B cell (primary cell): ENCODE measurements around the gene BAAT. TPM values are rescaled to one million over a fixed set of nuclear protein-coding genes. Genes with fewer than 3 reads are reported as not detected.

Experiments
- ATAC-seq: fragments of 200-7000 bp; cut with Tn5 transposase; one replicate; pipeline ENCODE4 v1.10.0; 2021; ENCODE audit warnings: low read depth, mild to moderate bottlenecking, moderate number of reproducible peaks, moderate library complexity
- CTCF ChIA-PET: fragments of 350-600 bp; sonication (Branson Sonifier 250); formaldehyde crosslinking; loops from one replicate; lab custom pipeline; 2021; ENCODE audit warnings: antibody characterized with exemption, inconsistent platforms; lab: Charles Lee
- POLR2A ChIA-PET: fragments of 350-600 bp; sonication (Branson Sonifier 250); formaldehyde crosslinking; loops from one replicate; lab custom pipeline; 2021; ENCODE audit warnings: antibody characterized with exemption; lab: Charles Lee
- DNase-seq: peaks from one replicate; pipeline ENCODE4 v3.0.0; 2013
- H2AFZ ChIP-seq: 2 replicates; pipeline ENCODE4 v1.6.1; 2012; ENCODE audit warnings: mild to moderate bottlenecking, low read depth, low read length; ENCODE audit not compliant: insufficient read depth, poor library complexity, severe bottlenecking
- H3K27ac ChIP-seq, 2 donors: 1 replicate in 1 of 2; 2 replicates in 1 of 2; pipeline ENCODE4 v1.5.1; 2012 to 2013; ENCODE audit warnings: low read length in 2 of 2, mild to moderate bottlenecking in 2 of 2, moderate library complexity in 1 of 2
- H3K27me3 ChIP-seq, 4 experiments: fragments of 200-600 bp in 1 of 4; sonication (generic) in 1 of 4; replicated peaks in 1 of 4; 1 replicate in 2 of 4; 2 replicates in 2 of 4; pipeline versions ENCODE4 v1.6.1 to v1.7.0; 2013 to 2016; ENCODE audit warnings: low read length in 3 of 4, mild to moderate bottlenecking in 2 of 4, mixed read lengths in 1 of 4, moderate library complexity in 1 of 4; ENCODE audit not compliant: insufficient read depth in 4 of 4, control insufficient read depth in 3 of 4; ENCODE audit errors: control extremely low read depth in 1 of 4
- H3K36me3 ChIP-seq, 2 experiments: replicated peaks in 1 of 2; 1 replicate in 1 of 2; 2 replicates in 1 of 2; pipeline versions ENCODE4 v1.6.1 to v1.7.1; 2013; ENCODE audit warnings: low read length in 1 of 2; ENCODE audit not compliant: insufficient read depth in 2 of 2, control insufficient read depth in 1 of 2; ENCODE audit errors: control extremely low read depth in 1 of 2, extremely low read depth in 1 of 2
- H3K4me1 ChIP-seq, 2 donors: fragments of 200-600 bp in 1 of 2; sonication (generic) in 1 of 2; 1 replicate in 1 of 2; 2 replicates in 1 of 2; pipeline versions ENCODE4 v1.5.1 to v1.6.1; 2013 to 2017; ENCODE audit warnings: low read length in 2 of 2; ENCODE audit not compliant: control insufficient read depth in 2 of 2, insufficient read depth in 2 of 2
- H3K4me2 ChIP-seq: replicated peaks from 2 replicates; pipeline ENCODE3; 2012; ENCODE audit warnings: mild to moderate bottlenecking, low read depth, low read length; ENCODE audit not compliant: poor library complexity, severe bottlenecking
- H3K4me3 ChIP-seq, 5 experiments: fragments of 200-600 bp in 1 of 5; sonication (generic) in 1 of 5; 1 replicate in 3 of 5; 2 replicates in 2 of 5; pipeline versions ENCODE4 v1.5.1 to v1.7.0; 2011 to 2016; ENCODE audit warnings: low read length in 4 of 5, mild to moderate bottlenecking in 4 of 5, low read depth in 2 of 5, control low read depth in 1 of 5, moderate library complexity in 1 of 5; ENCODE audit not compliant: insufficient read depth in 1 of 5; ENCODE audit errors: control extremely low read depth in 1 of 5, extremely low read depth in 1 of 5
- H3K79me2 ChIP-seq: fragments of 200-600 bp; sonication (generic); one replicate; pipeline ENCODE4 v1.6.0; 2016; ENCODE audit warnings: low read length; ENCODE audit not compliant: control insufficient read depth, insufficient read depth
- H3K9ac ChIP-seq: fragments of 200-600 bp; sonication (generic); 2 replicates; pipeline ENCODE4 v1.6.1; 2017; ENCODE audit warnings: mild to moderate bottlenecking, low read length, moderate library complexity
- H3K9me3 ChIP-seq, 3 donors: one replicate each; pipeline versions ENCODE4 v1.6.1 to v1.7.1; 2013; ENCODE audit warnings: low read length in 2 of 3; ENCODE audit not compliant: control insufficient read depth in 2 of 3, insufficient read depth in 1 of 3; ENCODE audit errors: control extremely low read depth in 1 of 3
- H4K20me1 ChIP-seq: 2 replicates; pipeline ENCODE4 v1.6.0; 2012; ENCODE audit warnings: mild to moderate bottlenecking, low read length; ENCODE audit not compliant: insufficient read depth, control insufficient read depth, poor library complexity, severe bottlenecking
- H3K27ac Mint-ChIP-seq: one replicate; pipeline ENCODE4 v1.8.0; 2021; ENCODE audit warnings: mixed read lengths
- H3K27me3 Mint-ChIP-seq: one replicate; pipeline ENCODE4 v1.8.0; 2021; ENCODE audit warnings: mixed read lengths
- H3K4me1 Mint-ChIP-seq: one replicate; pipeline ENCODE4 v1.8.0; 2021; ENCODE audit warnings: mixed read lengths
- H3K4me3 Mint-ChIP-seq: one replicate; pipeline ENCODE4 v1.8.0; 2021; ENCODE audit warnings: mixed read lengths
- H3K9me3 Mint-ChIP-seq: one replicate; pipeline ENCODE4 v1.8.0; 2022; ENCODE audit warnings: mixed read lengths; ENCODE audit not compliant: insufficient read depth
- EZH2 ChIP-seq: IDR thresholded peaks from 2 replicates; pipeline ENCODE4 v1.6.1; 2012; ENCODE audit warnings: borderline replicate concordance, low read depth, mild to moderate bottlenecking, moderate library complexity, low read length; ENCODE audit not compliant: insufficient read depth, poor library complexity, severe bottlenecking
- WGBS: methylation state at CpG from one replicate; pipeline ENCODE4 v1.1.5; 2013; ENCODE audit warnings: missing lambda C conversion rate; ENCODE audit not compliant: insufficient coverage; 5-methylcytosine and 5-hydroxymethylcytosine counted together
- intact Hi-C: fragments of 100-400 bp; cut with micrococcal nuclease; formaldehyde crosslinking; loops from one replicate; pipeline ENCODE4 v1.10.0; 2022
- polyA plus RNA-seq: library from polyadenylated mRNA; depleted of rRNA; stranded (reverse); fragments of >200 nt; gene quantifications from 2 replicates; pipeline ENCODE4 v1.2.3, GENCODE V29; 2012
- total RNA-seq, 2 donors: library from RNA; stranded (reverse); fragments of 120-200 nt in 1 of 2; gene quantifications; 1 replicate in 1 of 2; 2 replicates in 1 of 2; pipeline versions ENCODE4 v1.2.3 to v1.2.4, GENCODE V29; 2013 to 2022
- TF ChIP-seq, protein P1 (sequence below): fragments of 200-600 bp; IDR thresholded peaks from one replicate; pipeline ENCODE4 v1.8.0; 2022; ENCODE audit warnings: antibody characterized with exemption, mild to moderate bottlenecking

BAAT gene
- total and polyA plus RNA-seq, 2 donors (not counting 1 experiment from before 2014, with no cell fraction given): 0.07 TPM; not detected in 1

DNA sequence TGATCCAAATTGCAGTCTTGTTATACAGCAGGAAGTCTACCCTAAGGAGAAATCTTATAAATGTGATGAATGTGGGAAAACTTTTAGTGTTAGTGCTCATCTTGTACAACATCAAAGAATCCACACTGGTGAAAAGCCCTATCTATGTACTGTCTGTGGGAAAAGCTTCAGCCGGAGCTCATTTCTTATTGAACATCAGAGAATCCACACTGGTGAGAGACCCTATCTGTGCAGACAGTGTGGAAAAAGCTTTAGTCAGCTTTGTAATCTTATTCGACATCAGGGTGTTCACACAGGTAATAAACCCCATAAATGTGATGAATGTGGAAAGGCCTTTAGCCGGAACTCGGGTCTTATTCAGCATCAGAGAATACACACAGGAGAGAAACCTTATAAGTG lies 24.3 kb upstream of the BAAT start:
- ChIA-PET POLR2A (interaction anchor here (0.8 kb wide), 1 partner anchor 10 kb away, joined by 3 read pairs; the partner anchor contains the start of genes MRPL50 and ZNF189), CTCF (interaction anchor here (1.0 kb wide), 1 partner anchor 16 kb away, joined by 3 read pairs; no protein-coding TSS in a partner anchor)
- TF ChIP-seq, protein P1, sequence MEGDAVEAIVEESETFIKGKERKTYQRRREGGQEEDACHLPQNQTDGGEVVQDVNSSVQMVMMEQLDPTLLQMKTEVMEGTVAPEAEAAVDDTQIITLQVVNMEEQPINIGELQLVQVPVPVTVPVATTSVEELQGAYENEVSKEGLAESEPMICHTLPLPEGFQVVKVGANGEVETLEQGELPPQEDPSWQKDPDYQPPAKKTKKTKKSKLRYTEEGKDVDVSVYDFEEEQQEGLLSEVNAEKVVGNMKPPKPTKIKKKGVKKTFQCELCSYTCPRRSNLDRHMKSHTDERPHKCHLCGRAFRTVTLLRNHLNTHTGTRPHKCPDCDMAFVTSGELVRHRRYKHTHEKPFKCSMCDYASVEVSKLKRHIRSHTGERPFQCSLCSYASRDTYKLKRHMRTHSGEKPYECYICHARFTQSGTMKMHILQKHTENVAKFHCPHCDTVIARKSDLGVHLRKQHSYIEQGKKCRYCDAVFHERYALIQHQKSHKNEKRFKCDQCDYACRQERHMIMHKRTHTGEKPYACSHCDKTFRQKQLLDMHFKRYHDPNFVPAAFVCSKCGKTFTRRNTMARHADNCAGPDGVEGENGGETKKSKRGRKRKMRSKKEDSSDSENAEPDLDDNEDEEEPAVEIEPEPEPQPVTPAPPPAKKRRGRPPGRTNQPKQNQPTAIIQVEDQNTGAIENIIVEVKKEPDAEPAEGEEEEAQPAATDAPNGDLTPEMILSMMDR: no peak
- no peak for TF ChIP-seq EZH2
- 100% methylated on average over 2 of the region's 4 CpGs for WGBS
- no peak overlapping the region for H3K9ac ChIP-seq
- no peak overlapping the region for H3K27ac ChIP-seq
- H3K79me2 ChIP-seq: no peaks in the 10 kb centered on the region
- Mint-ChIP-seq H3K4me1 (no peaks in the 10 kb centered on the region), H3K4me3 (no peak overlapping the region), H3K27me3 (no peaks in the 10 kb centered on the region), H3K27ac (no peak overlapping the region), H3K9me3 (peaks cover 42% of the 10 kb centered on the region)
- ATAC-seq (no peak), DNase-seq (no peak)
- peaks cover 25 to 45% of the 10 kb centered on the region in 2 experiments for H3K36me3 ChIP-seq
- no peaks in the 10 kb centered on the region for H3K4me1 ChIP-seq
- H3K4me3 ChIP-seq: no peak overlapping the region
- no peak overlapping the region for H3K4me2 ChIP-seq
- H3K27me3 ChIP-seq: no peaks in the 10 kb centered on the region
- peaks cover 15 to 66% (median 37%) of the 10 kb centered on the region in 3 donors for H3K9me3 ChIP-seq
- no peaks in the 10 kb centered on the region for H4K20me1 ChIP-seq
- intact Hi-C loops: no loop called here
- H2AFZ ChIP-seq: no peak overlapping the region

DNA sequence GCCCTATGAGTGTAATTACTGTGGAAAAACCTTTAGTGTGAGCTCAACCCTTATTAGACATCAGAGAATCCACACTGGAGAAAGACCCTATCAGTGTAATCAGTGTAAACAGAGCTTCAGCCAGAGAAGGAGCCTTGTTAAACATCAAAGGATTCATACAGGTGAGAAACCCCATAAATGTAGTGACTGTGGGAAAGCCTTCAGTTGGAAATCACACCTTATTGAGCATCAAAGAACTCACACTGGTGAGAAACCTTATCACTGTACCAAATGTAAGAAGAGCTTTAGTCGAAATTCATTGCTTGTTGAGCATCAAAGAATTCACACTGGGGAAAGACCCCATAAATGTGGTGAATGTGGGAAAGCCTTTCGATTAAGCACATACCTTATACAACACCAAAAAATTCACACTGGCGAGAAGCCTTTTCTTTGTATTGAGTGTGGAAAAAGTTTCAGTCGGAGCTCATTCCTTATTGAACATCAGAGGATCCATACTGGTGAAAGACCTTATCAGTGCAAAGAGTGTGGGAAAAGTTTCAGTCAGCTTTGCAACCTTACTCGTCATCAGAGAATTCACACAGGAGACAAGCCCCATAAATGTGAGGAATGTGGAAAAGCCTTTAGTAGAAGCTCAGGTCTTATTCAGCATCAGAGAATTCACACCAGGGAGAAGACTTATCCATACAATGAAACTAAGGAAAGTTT lies 23.7 kb upstream of the BAAT start:
- intact Hi-C loops: no loop called here
- POLR2A ChIA-PET: interaction anchor here (0.8 kb wide), 1 partner anchor 10 kb away, joined by 3 read pairs; the partner anchor contains the start of genes MRPL50 and ZNF189
- H3K9me3 Mint-ChIP-seq: peaks cover 43% of the 10 kb centered on the region

More for the DNA sequence above, 23.7 kb upstream of the BAAT start:
- H3K27me3 ChIP-seq: no peaks in the 10 kb centered on the region
- H3K4me1 ChIP-seq: no peaks in the 10 kb centered on the region
- ATAC-seq (no peak), DNase-seq (no peak)
- whole genome bisulfite sequencing: no CpG with 5 or more reads among the region's 5 CpGs
- H3K27ac Mint-ChIP-seq: no peak overlapping the region
- H3K27ac ChIP-seq: no peak overlapping the region
- H4K20me1 ChIP-seq: no peaks in the 10 kb centered on the region
- no peaks in the 10 kb centered on the region for H3K27me3 Mint-ChIP-seq
- H3K4me1 Mint-ChIP-seq: no peaks in the 10 kb centered on the region
- H3K4me3 ChIP-seq: no peak overlapping the region
- no peak overlapping the region for H3K9ac ChIP-seq
- H3K4me3 Mint-ChIP-seq: no peak overlapping the region
- peaks cover 25 to 51% of the 10 kb centered on the region in 2 experiments for H3K36me3 ChIP-seq
- no peak overlapping the region for H2AFZ ChIP-seq
- peaks cover 15 to 62% (median 37%) of the 10 kb centered on the region in 3 donors for H3K9me3 ChIP-seq
- TF ChIP-seq, protein P1: no peak
- no peak for TF ChIP-seq EZH2
- H3K79me2 ChIP-seq: no peaks in the 10 kb centered on the region
- no peak overlapping the region for H3K4me2 ChIP-seq
- CTCF ChIA-PET: interaction anchor here (1.0 kb wide), 1 partner anchor 15 kb away, joined by 3 read pairs; no protein-coding TSS in a partner anchor
